Ramos (cell line): Measurements from ENCODE around the gene COLGALT1.
"Not testable (repeated sequence)": the region's sequence is repeated elsewhere in the genome, so short reads cannot be mapped to it uniquely, and the experiment has no call there.

Experiments
- in situ Hi-C: fragments of 300-500 bp; cut with MboI; formaldehyde crosslinking; loops from one replicate; pipeline ENCODE4 v1.14.3; 2022; ENCODE audit warnings: low sequenced_read_pairs; ENCODE audit not compliant: unreplicated experiment

The COLGALT1 gene

DNA sequence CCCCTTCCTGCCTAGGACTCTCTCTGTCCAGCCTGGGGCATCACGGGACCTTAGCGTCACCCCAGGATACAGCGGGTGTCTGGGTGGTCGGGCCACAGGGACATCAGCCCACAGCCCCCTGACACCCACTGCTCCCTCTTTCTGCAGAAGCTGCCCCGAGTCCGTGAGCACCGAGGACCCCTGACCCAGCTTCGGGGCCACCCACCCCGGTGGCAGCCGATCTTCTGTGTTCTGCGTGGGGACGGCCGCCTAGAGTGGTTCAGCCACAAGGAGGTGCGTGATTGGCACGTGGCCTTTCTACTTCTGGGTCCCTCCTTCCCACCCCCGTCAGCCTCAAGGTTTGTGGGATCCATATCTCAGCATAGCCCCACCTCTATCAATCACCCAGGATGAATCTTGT is 23.3 kb upstream of the COLGALT1 start:
- in situ Hi-C loops = no loop called here

GRCh38 chr19:17532557-17532956 is 22.9 kb upstream of the COLGALT1 start:
- in situ Hi-C loops = no loop called here

DNA sequence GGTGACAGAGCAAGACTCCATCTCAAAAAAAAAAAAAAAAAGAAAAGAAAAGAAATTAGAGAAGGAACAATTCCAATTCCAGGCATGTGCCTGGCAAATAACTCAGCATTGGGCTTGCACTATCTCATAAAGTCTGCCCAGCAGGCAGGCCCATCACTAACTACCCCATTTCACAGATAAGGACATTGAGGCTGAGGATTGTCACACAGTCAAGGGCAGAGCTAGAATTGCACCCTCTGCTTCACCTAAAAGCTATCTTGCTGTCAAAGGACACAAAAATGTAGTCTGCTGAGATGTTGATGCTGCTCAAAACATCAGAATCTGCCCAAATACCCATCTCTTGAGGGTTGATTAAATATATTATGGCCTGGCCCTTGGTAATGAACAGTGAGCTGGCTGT is 20.7 kb upstream of the COLGALT1 start:
- in situ Hi-C loops = no loop called here

- in situ Hi-C loops = no loop called here
Measured at GRCh38 chr19:17536955-17537354, 18.5 kb upstream of the COLGALT1 start.

DNA sequence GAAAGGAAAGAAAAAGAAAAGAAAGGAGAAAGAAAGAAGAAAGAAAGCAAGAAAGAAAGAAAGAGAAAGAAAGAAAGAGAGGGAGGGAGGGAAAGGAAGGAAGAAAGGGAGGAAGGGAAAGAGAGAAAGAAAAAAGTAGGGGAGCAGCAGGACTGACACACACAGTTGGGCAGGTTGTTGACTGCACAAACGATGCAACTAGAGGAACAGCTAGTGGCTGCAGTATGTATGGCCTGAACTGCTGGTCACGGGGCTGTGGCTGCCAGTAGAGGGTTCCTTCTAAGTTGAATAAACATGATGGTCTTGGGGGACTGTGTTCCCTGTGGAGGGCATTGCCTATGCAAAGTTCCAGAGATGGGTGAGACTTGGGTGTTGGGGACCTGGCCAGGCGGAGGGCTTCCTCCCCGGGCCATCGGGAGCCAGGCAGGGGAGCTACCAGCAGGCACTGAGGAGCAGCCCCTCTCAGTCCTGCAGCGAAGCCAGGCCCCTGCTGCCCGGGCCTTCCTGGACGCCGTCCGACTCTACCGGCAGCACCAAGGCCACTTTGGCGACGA is 16.7 kb upstream of the COLGALT1 start:
- in situ Hi-C loops = no loop called here

DNA sequence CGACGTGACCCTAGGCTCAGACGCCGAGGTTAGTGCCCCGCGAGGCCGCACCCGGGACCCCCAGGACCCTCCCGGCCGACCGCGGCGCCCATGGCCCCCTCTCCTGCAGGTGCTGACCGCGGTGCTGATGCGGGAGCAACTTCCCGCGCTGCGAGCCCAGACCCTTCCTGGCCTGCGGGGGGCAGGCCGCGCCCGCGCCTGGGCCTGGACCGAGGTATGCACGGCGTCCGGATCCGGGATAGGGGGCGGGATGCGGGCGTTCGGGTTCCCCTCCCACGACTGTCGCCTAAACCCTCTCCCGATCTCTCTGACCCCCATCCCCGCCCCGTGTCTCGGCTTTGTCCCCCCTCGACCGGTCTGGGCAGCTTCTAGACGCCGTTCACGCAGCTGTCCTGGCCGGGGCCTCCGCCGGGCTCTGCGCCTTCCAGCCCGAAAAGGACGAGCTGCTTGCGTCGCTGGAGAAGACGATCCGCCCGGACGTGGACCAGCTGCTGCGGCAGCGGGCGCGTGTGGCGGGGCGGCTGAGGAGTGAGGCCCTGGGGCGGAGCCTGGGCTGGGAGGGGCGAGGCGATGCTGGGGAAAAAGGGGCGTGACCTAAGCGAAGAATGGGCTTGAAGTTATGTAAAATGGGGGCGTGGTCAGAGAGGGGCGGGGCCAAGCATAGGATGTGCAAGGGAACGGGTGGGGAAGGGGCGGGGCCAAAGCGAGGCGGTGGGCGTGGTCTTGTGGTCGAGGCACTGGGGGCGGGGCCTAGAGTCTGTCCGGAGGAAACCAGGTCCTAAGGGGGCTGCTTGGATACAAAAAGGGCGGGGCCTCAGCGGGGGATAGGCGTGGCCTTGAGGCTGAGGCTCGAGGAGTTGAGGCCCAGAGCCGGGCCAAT is 16.0 kb upstream of the COLGALT1 start:
- in situ Hi-C loops = no loop called here

- in situ Hi-C loops = no loop called here
Measured at GRCh38 chr19:17540174-17540573, 15.3 kb upstream of the COLGALT1 start.

DNA sequence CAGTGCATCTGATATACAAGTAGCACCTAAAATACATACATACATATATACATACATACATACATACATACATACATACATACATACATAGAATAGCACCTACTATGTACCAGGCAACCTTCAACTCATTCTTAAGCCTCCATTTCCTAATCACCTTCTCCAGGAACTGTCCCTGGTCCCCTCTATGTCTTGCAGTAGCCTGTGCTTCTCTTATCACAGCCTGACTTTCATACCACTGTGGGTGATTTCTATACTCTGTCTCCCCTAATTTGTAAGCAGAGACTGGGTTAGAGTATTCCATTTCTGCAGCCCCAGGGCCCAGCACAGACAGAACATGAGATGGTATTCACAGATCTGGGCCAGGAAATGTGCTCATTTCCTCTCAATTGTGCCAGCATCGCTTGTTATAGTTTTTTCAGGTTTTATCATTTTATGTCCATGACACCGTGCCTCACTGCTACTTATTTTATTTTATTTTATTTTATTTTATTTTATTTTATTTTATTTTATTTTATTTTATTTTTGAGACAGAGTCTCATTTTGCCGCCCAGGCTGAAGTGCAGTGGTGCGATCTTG is 14.2 kb upstream of the COLGALT1 start:
- in situ Hi-C loops = no loop called here

GRCh38 chr19:17542042-17542441 is 13.4 kb upstream of the COLGALT1 start:
- in situ Hi-C loops = no loop called here

DNA sequence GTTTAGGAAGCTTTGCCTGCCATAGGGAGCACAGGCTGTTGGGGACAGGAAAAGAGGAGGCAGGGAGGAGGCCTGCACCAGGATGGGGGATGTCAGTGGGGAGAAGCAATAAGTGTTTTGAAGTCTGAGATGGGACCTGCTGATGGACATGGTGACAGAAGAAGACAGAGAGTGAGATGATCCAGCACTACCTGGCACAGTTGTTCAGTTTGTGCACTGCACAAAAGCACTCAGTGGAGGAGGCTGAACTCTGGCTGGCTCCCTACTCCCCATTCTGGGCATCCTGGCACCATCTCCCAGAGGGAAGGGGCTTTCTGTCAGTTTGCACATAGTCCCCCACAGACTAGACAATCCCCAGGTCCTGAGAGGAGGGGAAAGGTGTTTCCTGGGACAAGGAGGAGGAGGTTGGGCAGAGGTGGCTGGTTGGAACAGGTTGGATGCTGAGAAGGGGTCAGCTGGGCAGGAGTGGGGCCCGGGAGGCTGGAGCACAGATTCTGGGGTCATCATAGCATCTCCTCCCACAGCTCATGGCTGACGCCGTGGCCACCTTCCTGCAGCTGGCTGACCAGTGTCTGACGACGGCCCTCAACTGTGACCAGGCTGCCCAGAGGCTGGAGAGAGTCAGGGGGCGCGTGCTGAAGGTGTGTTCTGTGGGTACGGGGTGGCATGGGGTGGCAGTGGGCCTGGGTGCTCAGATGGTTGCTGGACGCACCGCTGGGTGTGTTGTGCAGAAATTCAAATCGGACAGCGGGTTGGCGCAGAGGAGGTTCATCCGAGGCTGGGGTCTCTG is 12.5 kb upstream of the COLGALT1 start:
- in situ Hi-C loops = no loop called here

- in situ Hi-C loops = no loop called here
Measured at GRCh38 chr19:17543986-17544385, 11.5 kb upstream of the COLGALT1 start.

DNA sequence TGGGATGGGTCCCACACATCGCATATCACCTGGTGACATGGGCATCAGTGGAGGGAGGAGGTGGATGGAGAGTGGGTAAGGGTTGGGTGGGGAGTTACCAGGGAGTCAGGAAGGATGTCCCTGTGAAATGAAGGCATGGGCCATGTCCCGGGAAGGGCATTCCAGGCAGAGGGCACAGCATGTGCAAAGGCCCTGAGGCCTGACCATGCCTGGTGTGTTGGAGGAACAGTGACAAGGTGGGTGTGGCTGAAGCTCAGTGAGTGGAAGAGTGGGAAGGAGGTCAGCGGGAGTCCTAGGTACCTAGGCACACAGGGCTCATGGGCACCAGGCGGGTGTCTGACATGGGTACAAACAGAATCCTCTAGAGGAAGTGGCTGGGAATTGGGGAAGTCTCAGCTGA is 11.0 kb upstream of the COLGALT1 start:
- in situ Hi-C loops = no loop called here

GRCh38 chr19:17548145-17548544 is 7.3 kb upstream of the COLGALT1 start:
- in situ Hi-C loops = no loop called here

GRCh38 chr19:17549085-17549740 is 6.2 kb upstream of the COLGALT1 start:
- in situ Hi-C loops = no loop called here

GRCh38 chr19:17550076-17550667 is 5.3 kb upstream of the COLGALT1 start:
- in situ Hi-C loops = no loop called here

DNA sequence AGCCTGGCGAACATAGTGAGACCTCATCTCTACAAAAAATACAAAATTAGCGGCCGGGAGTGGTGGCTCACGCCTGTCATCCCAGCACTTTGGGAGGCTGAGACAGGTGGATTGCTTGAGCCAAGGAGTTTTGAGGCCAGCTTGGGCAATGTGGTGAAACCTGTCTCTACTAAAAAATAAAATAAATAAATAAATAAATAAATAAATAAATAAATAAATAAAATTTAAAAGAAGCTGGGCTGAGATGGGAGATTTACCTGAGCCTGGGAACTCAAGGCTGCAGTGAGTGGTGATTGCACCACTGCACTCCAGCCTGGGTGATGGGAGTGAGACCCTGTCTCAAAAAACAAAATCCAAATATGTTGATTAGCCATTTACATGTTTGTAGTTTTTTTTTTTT is 2.7 kb upstream of the COLGALT1 start:
- in situ Hi-C loops = not testable (repeated sequence)

DNA sequence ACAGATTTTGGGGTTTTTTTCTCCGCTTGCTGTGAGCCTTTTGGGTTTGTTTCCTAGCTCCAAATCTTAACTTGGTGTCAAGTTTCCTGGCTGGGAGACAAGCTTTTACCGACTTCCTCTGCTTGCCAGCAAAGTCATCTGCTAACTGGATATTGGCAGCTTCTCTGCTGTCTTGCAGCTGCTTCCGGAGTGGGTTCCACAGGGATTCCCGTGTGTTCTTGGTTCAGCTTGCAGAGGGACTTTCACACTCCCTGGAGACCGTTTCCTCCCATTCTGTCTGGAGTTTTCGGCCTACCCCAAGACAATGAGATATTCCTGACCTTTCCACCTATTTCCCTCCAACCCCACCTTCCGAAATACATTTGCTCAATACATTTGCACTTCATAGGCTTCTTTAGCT is 2.2 kb upstream of the COLGALT1 start:
- in situ Hi-C loops = no loop called here

DNA sequence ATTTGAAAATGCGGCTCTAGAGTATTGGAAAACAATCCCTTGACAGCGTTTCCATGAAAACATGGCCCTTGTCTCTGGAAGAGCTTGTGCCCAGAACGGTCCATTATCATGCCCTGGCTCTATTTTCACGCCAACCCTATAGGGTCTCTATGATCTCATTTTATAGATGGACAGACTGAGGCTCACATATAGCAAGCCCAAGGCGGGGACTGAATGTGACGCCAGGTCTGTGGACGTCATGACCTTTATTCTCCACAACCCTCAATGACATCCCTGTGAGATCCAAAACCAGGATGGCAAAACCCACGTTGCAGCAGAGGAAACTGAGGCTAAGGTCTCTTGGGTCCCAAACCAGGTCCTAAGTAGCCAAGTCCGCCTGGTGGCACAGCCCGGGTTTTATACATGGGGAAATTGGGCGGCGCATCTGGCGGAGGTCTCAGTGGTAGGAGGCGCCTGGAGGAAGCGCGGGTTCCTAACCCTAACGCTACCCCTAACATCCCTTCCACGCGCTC is 425 bp upstream of the COLGALT1 start:
- in situ Hi-C loops = no loop called here

DNA sequence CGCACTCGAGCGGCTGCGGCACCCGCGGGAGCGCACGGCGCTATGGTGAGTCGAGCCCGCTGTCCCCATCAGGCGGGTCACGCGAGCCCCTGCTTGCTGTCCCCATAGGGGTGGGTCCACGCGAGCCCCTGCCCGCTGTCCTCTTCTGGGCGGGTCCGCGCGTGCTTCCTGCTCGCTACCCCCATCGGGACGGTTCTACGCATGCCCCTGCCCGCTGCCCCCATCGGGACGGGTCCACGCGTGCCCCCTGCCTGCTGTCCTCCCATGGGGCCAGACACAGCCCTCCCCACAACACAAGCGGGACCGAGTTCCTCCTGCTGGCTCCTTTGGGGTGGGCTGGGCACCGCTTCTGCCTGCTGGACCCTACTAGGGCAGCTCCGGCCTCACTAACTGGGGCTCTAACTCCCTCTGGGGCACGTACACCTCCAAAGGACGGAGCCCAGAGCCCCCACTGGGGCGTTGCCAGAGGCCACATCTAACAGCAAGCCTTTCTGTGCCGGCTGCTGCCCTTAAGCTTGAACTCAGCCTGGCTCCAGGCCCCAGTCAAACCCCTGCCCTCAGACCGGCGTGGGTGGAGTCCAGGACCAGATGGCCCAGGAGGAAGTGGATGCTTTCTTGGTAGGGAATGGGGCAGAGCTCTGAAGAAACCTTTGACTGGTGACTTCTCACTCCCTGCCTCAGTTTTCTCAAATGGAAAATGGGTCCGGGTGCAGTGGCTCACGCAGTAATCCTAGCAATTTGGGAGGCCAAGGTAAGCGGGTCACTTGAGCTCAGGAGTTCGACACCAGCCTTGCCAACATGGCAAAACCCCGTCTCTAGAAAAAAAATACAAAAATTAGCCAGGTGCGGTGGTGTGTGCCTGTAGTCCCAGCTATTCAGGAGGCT is 722 bp downstream of the COLGALT1 start:
- in situ Hi-C loops = no loop called here
